ENCODE data around the gene CACNA2D4.
A peak's percentile ranks its signal among the peaks of the same experiment; 100 is the strongest.

The CACNA2D4 gene

GRCh38 chr12:1933342-1934051 lies 15.0 kb upstream of the CACNA2D4 start:
- H3K27ac ChIP-seq: peak overlapping the region; percentile 57 to 83
- no peak overlapping the region for H3K4me3 ChIP-seq
- DNase-seq (ENCODE audit: low spot score): no peak
- TF ChIP-seq, protein P1, sequence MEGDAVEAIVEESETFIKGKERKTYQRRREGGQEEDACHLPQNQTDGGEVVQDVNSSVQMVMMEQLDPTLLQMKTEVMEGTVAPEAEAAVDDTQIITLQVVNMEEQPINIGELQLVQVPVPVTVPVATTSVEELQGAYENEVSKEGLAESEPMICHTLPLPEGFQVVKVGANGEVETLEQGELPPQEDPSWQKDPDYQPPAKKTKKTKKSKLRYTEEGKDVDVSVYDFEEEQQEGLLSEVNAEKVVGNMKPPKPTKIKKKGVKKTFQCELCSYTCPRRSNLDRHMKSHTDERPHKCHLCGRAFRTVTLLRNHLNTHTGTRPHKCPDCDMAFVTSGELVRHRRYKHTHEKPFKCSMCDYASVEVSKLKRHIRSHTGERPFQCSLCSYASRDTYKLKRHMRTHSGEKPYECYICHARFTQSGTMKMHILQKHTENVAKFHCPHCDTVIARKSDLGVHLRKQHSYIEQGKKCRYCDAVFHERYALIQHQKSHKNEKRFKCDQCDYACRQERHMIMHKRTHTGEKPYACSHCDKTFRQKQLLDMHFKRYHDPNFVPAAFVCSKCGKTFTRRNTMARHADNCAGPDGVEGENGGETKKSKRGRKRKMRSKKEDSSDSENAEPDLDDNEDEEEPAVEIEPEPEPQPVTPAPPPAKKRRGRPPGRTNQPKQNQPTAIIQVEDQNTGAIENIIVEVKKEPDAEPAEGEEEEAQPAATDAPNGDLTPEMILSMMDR (IDR thresholded peaks at IDR 0.05): no peak

GRCh38 chr12:1932264-1932777 lies 13.9 kb upstream of the CACNA2D4 start:
- Histone ChIP-seq H3K27ac (peak overlapping the region; percentile 29 to 73), H3K4me3 (peak overlapping the region; percentile 46)
- peak; percentile 89 for DNase-seq (ENCODE audit: low spot score)
- TF ChIP-seq, protein P1 (IDR thresholded peaks at IDR 0.05): no peak

- no peak overlapping the region for H3K4me3 ChIP-seq
- DNase-seq (ENCODE audit: low spot score): no peak
- TF ChIP-seq, protein P1 (IDR thresholded peaks at IDR 0.05): no peak
- H3K27ac ChIP-seq: peak overlapping the region in 1 of 2 donors; percentile 29
These were observed 13.2 kb upstream of the CACNA2D4 start for GRCh38 chr12:1931642-1932041.

- H3K27ac ChIP-seq: no peak overlapping the region
These were observed 12.5 kb upstream of the CACNA2D4 start for GRCh38 chr12:1930803-1931597.

DNA sequence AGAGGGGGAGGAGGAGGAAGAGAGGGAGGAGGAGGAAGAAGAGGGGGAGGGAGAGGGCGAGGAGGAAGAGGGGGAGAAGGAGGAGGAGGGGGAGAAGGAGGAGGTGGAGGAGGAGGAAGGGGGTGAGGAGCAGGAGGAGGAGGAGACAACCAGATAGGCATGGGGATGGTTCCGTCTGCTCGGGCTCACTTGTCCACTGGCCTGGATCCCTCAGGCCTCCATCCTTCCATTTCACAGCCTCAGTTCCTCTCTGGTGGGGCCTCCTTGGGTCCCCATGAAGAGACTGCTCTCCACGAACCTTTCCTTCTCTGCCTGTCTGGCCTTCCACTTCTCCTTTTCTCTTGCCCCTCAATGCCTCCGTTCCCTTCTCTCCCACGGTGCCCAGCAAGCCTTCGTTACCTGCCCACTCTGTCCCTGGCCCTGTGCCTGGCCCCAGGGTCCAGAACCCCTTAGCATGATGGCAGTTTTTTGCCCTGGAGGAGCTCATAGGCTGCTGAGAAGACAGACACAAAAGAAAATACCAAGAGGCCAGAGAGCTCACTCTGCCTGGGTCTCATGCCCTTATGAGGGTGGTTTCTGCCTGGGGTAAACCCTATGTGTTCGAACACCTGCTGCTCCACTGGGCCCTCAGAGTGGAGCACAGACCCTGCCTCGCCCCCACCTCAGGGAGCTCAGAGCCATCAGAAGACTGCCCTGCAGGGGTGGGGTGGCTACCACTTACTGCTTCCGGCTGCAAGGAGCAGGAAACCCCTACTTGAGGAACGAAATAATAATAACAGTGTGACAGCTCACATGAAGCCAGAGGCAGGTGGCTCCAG lies 11.7 kb upstream of the CACNA2D4 start:
- TF ChIP-seq, protein P1 (IDR thresholded peaks at IDR 0.05): no peak
- Histone ChIP-seq H3K27ac (no peak overlapping the region), H3K4me3 (no peak overlapping the region)
- peak; percentile 41 for DNase-seq (ENCODE audit: low spot score)

More at GRCh38 chr12:1930803-1931597, 12.5 kb upstream of the CACNA2D4 start:
- DNase-seq (ENCODE audit: low spot score): peak; percentile 67
- H3K4me3 ChIP-seq: no peak overlapping the region
- TF ChIP-seq, protein P1 (IDR thresholded peaks at IDR 0.05): no peak

- Histone ChIP-seq H3K27ac (peak overlapping the region in 1 of 2 donors; percentile 76), H3K4me3 (no peak overlapping the region)
- TF ChIP-seq, protein P1 (IDR thresholded peaks at IDR 0.05): no peak
- no peak for DNase-seq (ENCODE audit: low spot score)
These were observed 11.0 kb upstream of the CACNA2D4 start for GRCh38 chr12:1929241-1929984.

Measured in coronary artery (tissue), 2 donors.